ENCODE measurements around the gene ATRN.

The ATRN gene

DNA sequence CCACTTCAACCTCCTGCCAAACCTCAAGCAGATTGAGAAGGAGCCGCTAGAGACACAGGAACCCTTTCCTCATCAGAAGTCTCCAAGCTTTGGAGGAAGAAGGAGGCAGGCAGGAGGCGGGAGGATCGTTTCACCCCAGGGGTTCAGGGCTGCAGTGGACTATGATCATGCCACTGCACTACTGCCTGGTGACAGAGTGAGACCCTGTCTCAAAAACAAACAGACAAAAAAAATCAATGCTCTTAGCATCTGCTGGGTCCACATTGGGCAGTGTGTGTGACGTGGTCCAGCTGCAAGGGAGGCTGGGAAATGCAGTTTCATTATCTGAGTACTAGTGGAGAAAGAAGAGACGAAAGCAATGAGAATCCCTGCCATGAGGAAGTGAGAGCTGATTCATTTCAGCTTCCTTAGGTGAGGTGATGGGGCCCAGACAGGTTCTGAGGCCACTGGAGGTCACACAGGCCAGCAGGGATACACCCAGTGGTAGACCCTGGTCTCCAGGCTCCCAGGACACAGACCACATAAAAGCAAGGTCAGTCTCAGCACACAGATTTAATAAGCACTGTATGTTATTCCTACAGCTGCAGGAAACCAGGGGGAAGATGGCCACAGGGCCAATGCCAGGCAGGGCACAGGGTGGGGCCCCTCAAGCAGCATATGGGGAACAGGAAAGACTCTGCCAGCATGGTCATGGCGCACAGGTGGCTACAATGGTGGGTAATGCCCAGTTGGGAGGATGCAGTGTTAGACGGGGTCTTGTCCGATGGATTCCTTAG, 188.1 kb downstream of the ATRN start:
- no peak for DNase-seq (ENCODE audit: low read depth)

- no peak for DNase-seq (ENCODE audit: low read depth)
Observed at GRCh38 chr20:3659492-3660261, 188.9 kb downstream of the ATRN start.

GRCh38 chr20:3660262-3661059, 189.6 kb downstream of the ATRN start:
- no peak for DNase-seq (ENCODE audit: low read depth)

GRCh38 chr20:3661060-3661813, 190.4 kb downstream of the ATRN start:
- DNase-seq (ENCODE audit: low read depth), result no peak

DNA sequence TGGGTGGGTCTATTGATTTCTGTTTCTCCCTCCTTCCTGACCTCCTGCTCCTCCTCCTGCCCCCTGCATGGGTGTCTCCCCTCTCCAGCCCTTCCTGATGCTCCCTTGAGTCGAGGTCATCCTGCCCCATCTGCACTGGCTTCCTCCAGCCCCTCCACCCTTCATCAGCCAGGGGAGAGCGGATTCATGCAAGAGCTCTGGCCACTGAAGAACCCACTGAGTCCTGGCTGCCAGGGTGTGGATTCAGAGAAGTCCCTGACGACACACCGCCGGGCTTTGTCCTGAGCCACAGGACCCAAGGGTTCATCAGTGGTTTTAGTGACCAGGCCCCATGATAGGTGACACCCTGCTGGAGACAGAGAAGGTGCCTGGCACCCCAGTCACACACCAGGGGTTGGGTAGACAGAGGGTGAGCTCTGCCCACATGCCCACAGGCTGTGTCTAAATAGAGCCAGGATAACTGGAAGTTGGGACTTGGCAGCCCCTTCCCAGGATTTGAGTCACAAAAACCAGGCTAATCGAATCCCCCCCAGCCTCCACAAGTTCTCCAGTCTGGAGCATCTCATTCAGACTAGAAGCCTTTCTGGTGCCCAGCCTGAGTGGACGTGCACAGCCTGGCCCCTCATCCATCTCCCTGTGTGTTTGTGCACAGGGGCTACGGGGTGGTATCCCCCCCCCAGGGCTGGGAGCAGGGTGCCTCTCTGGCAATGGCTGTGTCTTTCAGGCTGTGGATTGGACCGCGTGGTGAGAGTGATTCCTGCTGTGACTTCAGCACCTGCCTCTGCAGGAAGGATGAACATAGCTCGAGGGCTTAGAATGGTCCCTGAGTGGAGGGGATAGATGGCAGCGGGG, 191.2 kb downstream of the ATRN start:
- no peak for DNase-seq (ENCODE audit: low read depth)

- no peak for DNase-seq (ENCODE audit: low read depth)
Observed at GRCh38 chr20:3663031-3663701, 192.3 kb downstream of the ATRN start, which contains the start of gene GFRA4. TSS of gene GFRA4 (minus strand) at chr20:3663399. CDS start at chr20:3663399, 0 bp downstream.

DNA sequence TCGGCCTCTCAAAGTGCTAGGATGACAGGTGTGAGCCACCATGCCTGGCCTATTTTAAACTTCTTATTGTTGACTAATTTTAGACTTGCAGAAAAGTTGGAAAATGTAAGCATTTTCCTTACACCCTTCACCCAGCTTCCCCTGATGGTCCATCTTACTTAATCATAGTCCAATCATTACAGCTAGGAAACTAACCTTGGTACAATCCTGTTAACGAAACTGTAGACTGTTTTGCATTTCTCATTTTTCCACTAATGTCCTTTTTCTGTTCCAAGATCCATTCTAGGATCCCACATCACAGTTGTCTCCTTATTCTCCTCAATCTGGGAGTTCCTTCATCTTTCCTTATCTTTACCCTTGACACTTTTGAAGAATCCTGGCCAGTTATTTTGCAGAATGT, 193.0 kb downstream of the ATRN start:
- no peak for DNase-seq (ENCODE audit: low read depth)

GRCh38 chr20:3667434-3668037, 196.7 kb downstream of the ATRN start:
- DNase-seq (ENCODE audit: low read depth), result no peak

- no peak for DNase-seq (ENCODE audit: low read depth)
Observed at GRCh38 chr20:3669710-3670367, 199.0 kb downstream of the ATRN start.

GRCh38 chr20:3670511-3670910, 199.7 kb downstream of the ATRN start:
- DNase-seq (ENCODE audit: low read depth), result no peak

DNA sequence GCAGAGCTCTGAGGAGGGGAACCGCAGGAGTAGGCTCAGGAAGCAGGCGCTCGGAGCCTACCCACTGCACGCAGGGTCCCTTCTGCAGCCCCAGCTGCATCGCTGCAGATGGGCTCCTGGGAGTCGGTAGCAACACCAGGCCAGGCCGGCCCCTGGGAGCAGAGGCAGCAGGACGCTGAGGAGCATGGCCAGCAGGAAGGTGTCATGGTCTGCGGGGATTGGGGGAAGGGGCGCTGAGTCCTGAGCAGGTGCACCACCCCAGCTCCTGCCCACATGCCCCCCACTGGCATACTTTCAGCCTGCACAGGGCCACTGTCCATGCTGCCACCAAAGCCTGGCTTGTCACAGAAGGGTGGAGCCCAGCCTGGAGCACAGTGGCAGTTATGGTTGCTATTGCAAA, 200.1 kb downstream of the ATRN start:
- no peak for DNase-seq (ENCODE audit: low read depth)

GRCh38 chr20:3671986-3672546, 201.2 kb downstream of the ATRN start:
- DNase-seq (ENCODE audit: low read depth), result no peak

DNA sequence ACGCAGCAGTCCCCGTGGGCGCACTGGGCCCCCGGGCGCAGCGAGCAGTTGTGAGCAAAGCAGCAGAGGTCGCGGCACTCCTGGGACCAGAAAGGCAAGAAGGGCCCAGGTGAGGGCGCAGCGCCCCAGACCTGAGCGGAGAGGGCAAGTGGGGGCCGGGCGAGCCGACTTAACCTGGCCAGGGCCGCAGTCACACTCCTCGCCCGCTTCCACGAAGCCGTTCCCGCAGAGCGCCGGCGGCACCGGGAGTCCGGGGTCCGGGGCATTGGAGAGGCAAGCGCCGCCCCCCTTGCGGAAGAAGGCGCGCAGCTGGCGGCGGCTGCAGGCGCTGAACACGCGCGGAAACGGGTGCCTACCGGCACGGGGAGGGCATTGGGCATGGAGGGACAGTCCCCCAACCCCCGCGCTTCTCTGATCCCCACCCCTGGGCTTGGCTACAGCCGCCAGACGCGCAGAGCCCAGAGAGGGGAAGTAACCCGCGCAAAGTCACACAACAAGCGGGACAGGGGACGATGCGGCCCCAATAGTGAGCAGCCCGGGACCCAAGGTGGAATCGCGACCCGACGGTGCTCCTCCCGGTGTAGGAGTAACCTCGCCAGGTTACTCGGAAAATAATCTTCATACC, 201.8 kb downstream of the ATRN start:
- DNase-seq (ENCODE audit: low read depth), result no peak

- DNase-seq (ENCODE audit: low read depth), result no peak
Observed at GRCh38 chr20:3673221-3674070, 202.6 kb downstream of the ATRN start.

GRCh38 chr20:3674447-3674846, 203.6 kb downstream of the ATRN start:
- DNase-seq (ENCODE audit: low read depth), result no peak

- DNase-seq (ENCODE audit: low read depth), result no peak
Observed at GRCh38 chr20:3674995-3675900, 204.4 kb downstream of the ATRN start.
